ENCODE measurements around the gene SNX21.

SNX21 gene

GRCh38 chr20:45798935-45799642, 34.5 kb upstream of the SNX21 start:
- POLR2A ChIA-PET (ENCODE audit: low non-redundant PET) = interaction anchor here (0.5 kb wide), 1 partner anchor 15 kb away, joined by 3 read pairs; no protein-coding TSS in a partner anchor
- H3K27ac ChIP-seq = peak overlapping the region; percentile 24; the same call in 1 of the 2 replicates
- TF ChIP-seq CTCF (conservative IDR thresholded peaks at IDR 0.05; ENCODE audit: low read depth) = peak; percentile 86
- CTCF ChIA-PET = interaction anchor here (0.5 to 1.8 kb wide), 20 partner anchors 9 to 880 kb away, joined by 3 to 12 read pairs (median 4); no protein-coding TSS in a partner anchor
- DNase-seq (ENCODE audit: low spot score) = peak; percentile 64

- no peak overlapping the region for H3K27ac ChIP-seq
- ChIA-PET CTCF (interaction anchor here (1.1 kb wide), 1 partner anchor 483 kb away, joined by 4 read pairs; no protein-coding TSS in a partner anchor), POLR2A (ENCODE audit: low non-redundant PET) (interaction anchor here (0.6 kb wide), 1 partner anchor 132 kb away, joined by 4 read pairs; no protein-coding TSS in a partner anchor)
- TF ChIP-seq CTCF (conservative IDR thresholded peaks at IDR 0.05; ENCODE audit: low read depth) = no peak
- no peak for DNase-seq (ENCODE audit: low spot score)
Observed at GRCh38 chr20:45801851-45802250, 31.7 kb upstream of the SNX21 start.

GRCh38 chr20:45810191-45810970, 23.2 kb upstream of the SNX21 start:
- CTCF ChIA-PET = no interaction called here
- POLR2A ChIA-PET (ENCODE audit: low non-redundant PET) = no interaction called here

DNA sequence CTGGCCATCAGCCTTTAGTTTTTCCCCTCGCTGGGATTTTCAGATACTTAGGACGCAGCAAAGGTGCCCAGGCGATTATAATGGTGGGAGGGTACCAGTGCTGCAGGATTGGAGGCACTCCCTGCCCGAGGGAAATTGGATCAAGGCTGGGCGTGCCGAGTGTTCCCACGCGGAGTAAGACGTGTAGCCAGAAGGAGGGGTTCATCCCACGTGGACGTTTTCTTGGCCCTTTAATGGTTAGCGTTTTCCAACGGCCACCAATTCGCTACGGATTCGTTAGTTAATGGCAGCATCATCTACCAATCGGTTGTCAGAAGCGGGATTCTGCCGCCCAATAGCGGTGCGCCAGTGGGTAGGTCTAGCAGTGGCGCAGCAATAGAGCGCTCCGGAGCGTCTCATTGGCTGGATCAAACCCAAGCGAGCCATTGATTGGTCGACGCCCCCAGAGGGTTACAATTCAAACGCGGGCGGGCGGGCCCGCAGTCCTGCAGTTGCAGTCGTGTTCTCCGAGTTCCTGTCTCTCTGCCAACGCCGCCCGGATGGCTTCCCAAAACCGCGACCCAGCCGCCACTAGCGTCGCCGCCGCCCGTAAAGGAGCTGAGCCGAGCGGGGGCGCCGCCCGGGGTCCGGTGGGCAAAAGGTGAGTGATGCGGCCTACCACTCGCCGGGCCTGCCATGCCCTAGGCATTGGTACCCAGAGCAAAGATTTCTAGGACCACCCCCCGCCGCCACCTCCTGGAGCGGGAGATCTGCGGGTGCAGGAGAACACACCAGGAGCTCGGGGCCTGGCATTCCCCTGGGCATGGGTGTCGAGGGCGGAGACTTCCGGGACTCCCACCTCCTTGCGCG, 21.2 kb upstream of the SNX21 start, which contains the start of gene UBE2C:
Gene UBE2C (plus strand): TSS at position 488 of the 849 bp plus-strand sequence. CDS start 52 bp downstream, at position 540.
- DNase-seq (ENCODE audit: low spot score) = peak; percentile 100
- peak within 1 kb of the TSS; percentile 86 for H3K27ac ChIP-seq
- TF ChIP-seq CTCF (conservative IDR thresholded peaks at IDR 0.05; ENCODE audit: low read depth) = no peak
- CTCF ChIA-PET = interaction anchor here (0.5 to 1.4 kb wide), 5 partner anchors 10 to 376 kb away, joined by 3 to 9 read pairs (median 5); no protein-coding TSS in a partner anchor
- POLR2A ChIA-PET (ENCODE audit: low non-redundant PET) = no interaction called here

More at GRCh38 chr20:45810191-45810970, 23.2 kb upstream of the SNX21 start:
- H3K27ac ChIP-seq = peak overlapping the region; percentile 86
- TF ChIP-seq CTCF (conservative IDR thresholded peaks at IDR 0.05; ENCODE audit: low read depth) = no peak
- DNase-seq (ENCODE audit: low spot score) = no peak

DNA sequence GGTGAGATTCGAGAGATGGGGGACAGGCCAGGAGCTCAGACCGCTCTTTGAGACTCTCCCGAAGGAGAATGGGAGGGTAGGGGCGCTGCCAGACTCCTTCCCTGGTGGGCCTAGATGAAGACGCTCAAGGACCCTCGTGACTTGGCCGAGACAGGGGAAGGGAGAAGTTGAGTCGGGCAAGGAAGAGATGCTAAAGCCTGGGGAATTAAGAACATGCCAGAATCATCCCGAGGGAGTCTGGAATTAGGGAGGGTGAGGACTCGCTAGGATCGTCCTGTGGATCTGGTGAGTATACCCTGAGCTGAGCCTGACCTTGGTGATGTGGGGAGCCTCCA, 20.6 kb upstream of the SNX21 start:
- ChIA-PET POLR2A (ENCODE audit: low non-redundant PET) (no interaction called here), CTCF (interaction anchor here (1.0 to 1.4 kb wide), 4 partner anchors 10 to 376 kb away, joined by 3 to 9 read pairs (median 4); no protein-coding TSS in a partner anchor)
- no peak for DNase-seq (ENCODE audit: low spot score)
- no peak for TF ChIP-seq CTCF (conservative IDR thresholded peaks at IDR 0.05; ENCODE audit: low read depth)
- peak overlapping the region; percentile 86 for H3K27ac ChIP-seq

Measured in RWPE1 (cell line).